HG02943 (cell line): ENCODE data around the gene LACTBL1.

ENCODE experiments used
- ATAC-seq: cut with Tn5 transposase; IDR thresholded peaks from one replicate; pipeline ENCODE4 v1.9.1; 2021; ENCODE audit warnings: mild to moderate bottlenecking, low read depth, moderate library complexity; ENCODE audit not compliant: unreplicated experiment

LACTBL1 gene

GRCh38 chr1:22914156-22914555 is 58.5 kb downstream of the LACTBL1 start:
- no peak for ATAC-seq

DNA sequence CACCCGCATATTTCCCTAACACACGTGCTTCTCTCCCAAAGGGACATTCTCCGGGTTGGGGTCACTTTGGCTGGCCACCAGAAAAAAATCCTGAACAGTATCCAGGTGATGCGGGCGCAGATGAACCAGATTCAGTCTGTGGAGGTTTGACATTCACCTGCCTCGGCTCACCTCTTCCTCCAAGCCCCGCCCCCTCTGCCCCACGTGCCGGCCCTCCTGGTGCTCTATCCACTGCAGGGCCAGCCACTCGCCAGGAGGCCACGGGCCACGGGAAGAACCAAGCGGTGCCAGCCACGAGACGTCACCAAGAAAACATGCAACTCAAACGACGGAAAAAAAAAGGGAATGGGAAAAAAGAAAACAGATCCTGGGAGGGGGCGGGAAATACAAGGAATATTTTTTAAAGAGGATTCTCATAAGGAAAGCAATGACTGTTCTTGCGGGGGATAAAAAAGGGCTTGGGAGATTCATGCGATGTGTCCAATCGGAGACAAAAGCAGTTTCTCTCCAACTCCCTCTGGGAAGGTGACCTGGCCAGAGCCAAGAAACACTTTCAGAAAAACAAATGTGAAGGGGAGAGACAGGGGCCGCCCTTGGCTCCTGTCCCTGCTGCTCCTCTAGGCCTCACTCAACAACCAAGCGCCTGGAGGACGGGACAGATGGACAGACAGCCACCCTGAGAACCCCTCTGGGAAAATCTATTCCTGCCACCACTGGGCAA is 59.1 kb downstream of the LACTBL1 start:
- ATAC-seq: no peak

DNA sequence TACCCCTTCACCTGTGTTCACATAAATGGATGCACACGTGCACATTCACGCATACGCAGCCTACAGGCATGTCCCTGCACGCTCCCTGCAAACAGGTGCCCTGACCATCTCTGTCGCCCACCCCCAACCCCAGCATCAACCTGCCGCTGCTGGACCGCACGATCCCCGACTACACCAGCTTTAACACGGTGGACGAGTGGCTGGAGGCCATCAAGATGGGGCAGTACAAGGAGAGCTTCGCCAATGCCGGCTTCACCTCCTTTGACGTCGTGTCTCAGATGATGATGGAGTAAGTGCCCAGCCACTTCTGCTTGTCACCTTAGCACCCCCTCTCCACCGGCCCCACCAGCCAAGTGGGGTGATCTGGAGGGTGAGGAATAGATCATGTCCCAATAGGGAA is 60.4 kb downstream of the LACTBL1 start:
- ATAC-seq: no peak

GRCh38 chr1:22910986-22911651 is 61.5 kb downstream of the LACTBL1 start:
- no peak for ATAC-seq

GRCh38 chr1:22910286-22910685 is 62.4 kb downstream of the LACTBL1 start:
- ATAC-seq: no peak

DNA sequence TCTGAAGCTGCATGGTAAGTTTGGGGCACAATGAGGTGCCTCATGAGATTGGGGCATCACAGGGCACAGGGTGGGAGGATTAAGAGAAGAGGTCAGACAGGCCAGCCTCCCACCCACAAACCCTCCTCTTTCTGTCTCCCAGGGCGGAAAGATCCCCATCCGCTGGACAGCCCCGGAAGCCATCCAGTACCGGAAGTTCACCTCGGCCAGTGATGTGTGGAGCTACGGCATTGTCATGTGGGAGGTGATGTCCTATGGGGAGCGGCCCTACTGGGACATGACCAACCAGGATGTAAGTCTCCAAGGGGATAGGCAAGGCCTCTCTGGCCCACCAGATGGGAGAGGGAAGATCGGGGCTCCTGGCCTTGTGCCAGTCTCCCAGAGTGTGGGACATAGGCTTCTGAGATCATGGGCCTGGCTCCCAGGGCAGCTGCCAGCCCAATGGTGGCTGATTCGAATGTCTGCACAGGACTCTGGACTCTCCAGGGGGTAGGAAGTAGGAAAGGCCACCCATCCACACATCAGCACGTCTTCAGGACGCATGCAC is 63.7 kb downstream of the LACTBL1 start:
- ATAC-seq: no peak

- no peak for ATAC-seq
Observed at GRCh38 chr1:22907528-22907927, 65.1 kb downstream of the LACTBL1 start.

- ATAC-seq: no peak
Observed at GRCh38 chr1:22906968-22907367, 65.7 kb downstream of the LACTBL1 start.

DNA sequence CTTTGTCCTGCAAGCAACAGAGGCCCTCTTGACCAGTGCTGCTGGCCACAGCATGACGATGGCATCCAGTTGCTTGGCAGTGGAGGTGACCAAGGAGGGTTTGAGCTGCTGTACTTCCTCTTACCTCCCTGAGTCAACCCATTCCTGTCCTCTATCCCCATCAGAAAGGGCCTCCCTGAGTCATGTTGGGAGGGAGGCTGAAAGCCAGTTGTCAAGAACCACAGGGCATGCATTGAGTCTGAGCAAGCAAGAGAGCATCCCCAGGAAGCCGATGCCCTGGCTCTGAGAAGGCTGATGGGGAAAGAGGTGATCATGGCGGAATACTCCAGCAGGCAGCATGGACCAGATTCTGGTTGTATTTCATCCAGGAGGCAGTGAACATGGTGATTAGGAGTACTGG is 69.6 kb downstream of the LACTBL1 start:
- no peak for ATAC-seq
